CD4-positive, alpha-beta T cell treated with Interferon alpha-2 for 1 hour (primary cell): ENCODE measurements around the gene AFAP1.
"Not testable (repeated sequence)": the region's sequence is repeated elsewhere in the genome, so short reads cannot be mapped to it uniquely, and the experiment has no call there.

ENCODE experiments used
- DNase-seq, 2 donors: peaks; one replicate each; pipeline ENCODE4 v3.0.0-alpha.2; 2020 to 2022

The AFAP1 gene

DNA sequence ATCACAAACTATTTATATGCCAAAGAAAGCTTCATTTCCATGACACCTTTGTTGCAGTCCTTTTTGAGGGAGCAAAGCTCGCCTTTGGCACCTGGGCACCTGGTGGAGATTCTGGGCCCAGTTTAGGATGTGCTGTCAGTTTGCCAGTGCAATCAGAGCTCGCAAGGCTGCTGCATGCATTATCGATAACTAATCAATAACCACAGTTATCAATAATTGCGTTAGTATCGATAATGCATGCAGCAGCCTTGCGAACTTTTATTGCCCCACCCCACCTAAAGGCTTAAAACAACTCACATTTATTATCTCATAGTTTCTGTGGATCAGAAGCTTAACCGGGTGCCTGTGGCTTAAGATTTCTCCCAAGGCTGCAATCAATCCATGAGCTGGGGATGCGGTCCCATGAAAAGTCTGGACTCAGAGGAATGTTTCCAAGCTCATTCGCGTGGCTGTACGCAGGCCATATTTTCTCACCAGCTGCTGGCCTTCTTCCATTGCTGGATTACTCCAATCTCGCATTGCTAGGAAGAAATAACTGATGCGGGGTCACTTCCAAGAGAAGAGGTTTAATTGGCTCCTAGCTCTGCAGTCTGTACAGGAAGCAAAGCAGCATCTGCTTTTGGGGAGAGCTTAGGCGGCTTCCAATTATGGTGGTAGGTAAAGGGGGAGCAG is 6.2 kb upstream of the AFAP1 start:
- no peak for DNase-seq

- DNase-seq: no peak
Observed at GRCh38 chr4:7944599-7945220, 5.0 kb upstream of the AFAP1 start.

DNA sequence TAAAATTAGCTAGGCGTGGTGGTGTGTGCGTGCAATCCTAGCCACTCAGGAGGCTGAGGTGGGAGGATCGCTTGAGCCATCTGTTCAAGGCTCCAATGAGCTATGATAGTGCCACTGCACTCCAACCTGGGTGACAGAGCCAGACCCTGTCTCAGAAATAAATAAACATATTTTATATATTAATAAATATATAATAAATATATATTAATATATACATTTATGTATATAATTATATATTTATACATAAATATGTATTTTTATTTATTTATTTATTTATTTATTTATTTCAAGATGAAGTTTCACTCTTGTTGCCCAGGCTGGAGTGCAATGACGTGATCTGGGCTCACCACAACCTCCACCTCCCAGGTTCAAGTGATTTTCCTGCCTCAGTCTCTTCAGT is 4.0 kb upstream of the AFAP1 start:
- DNase-seq: not testable (repeated sequence)

DNA sequence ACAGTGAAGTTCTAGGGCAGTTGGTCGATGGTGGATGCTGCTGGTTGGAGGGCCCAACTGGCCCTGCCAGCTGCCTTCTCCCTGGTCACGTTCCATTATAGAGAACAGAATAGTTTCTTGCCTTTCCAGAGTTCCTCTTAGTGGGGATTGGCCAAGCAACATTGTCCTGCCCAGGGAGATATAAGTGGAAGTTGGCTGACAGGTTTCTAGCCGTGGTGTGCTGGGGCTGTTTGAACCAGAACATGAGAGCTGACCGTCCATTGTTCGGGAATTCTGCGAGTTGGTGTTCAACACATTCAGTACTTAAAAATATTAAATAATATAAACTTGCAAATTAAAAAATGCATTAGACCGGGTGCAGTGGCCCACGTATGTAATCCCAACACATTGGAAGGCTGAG is 3.5 kb upstream of the AFAP1 start:
- no peak for DNase-seq

- DNase-seq: no peak
Observed at GRCh38 chr4:7941965-7942496, 2.4 kb upstream of the AFAP1 start.

DNA sequence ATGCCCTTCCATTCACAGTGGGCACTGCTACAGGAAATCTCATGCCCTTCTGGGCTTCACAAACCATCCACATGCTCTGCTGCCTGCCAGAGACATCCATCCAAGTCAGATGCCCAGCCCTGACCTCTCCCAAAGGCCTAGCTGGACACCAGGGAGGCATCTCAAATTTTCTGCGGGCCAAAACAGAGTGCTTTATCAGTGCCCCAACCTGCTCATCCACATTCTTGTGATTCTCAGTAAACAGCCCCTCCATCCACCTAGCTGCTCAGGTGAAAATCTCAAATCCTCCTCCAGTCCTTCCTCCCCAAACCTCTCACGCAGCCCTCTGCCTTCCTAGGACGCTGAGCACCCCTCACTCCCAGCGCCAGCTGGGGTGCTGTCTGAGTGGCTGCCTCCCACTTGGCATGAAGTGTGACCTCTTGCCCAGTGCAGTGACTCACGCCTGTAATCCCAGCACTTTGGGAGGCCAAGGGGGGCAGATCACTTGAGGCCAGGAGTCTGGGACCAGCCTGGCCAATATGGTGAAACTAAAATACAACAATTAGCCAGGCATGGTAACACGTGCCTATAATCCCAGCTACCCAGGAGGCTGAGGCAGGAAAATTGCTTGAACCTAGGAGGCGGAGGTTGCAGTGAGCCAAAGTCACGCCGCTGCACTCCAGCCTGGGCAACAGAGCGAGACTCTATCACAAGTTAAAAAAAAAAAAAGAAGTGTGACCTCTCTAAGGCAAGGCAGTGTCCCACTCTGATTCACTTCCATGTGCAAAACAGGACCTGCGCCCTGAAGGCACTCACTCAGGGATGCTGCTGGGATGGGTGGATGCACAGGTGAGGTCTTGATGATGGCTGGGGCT is 1.7 kb upstream of the AFAP1 start:
- no peak for DNase-seq

DNA sequence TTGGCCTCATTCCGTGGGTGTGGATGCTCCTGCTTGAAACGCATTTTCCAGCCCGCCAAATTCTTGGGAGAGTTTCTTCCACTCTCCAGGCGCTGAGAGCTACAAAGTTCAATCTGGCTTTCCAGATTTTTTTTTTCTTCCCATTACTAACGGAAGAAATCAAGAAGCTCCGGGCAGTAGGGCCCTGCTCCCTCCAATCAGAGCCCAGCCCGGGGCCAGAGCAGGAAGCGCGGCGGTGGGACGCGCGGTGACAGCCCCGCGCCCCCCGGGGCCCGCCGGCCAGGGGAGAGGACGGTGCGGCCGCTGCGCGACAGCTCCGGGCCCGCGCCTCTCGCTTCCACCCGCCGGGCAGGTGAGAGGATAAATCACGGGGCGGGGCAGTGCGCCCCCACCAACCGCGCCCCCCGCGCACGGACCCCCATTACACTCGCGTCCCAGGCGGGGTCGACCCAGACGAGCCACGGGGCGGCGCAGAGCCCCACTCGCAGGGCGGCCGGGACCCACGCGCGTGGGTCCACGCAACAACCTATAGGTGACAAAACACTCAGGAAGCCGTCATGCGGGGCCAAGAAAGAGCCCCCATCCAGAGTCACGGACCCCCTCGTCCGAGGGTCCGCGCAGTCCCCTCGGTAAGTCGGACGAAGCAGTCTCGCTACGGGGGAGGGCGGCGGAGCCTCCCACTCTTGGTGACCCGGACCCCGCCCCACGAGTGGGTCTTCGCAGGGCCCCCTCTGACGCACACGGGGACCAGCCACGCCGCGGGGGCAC is 868 bp downstream of the AFAP1 start:
- DNase-seq: peak in 1 of 2 donors; percentile 46

- no peak for DNase-seq
Observed at GRCh38 chr4:7938266-7938608, 1.4 kb downstream of the AFAP1 start.

- DNase-seq: no peak
Observed at GRCh38 chr4:7937006-7937405, 2.7 kb downstream of the AFAP1 start.

DNA sequence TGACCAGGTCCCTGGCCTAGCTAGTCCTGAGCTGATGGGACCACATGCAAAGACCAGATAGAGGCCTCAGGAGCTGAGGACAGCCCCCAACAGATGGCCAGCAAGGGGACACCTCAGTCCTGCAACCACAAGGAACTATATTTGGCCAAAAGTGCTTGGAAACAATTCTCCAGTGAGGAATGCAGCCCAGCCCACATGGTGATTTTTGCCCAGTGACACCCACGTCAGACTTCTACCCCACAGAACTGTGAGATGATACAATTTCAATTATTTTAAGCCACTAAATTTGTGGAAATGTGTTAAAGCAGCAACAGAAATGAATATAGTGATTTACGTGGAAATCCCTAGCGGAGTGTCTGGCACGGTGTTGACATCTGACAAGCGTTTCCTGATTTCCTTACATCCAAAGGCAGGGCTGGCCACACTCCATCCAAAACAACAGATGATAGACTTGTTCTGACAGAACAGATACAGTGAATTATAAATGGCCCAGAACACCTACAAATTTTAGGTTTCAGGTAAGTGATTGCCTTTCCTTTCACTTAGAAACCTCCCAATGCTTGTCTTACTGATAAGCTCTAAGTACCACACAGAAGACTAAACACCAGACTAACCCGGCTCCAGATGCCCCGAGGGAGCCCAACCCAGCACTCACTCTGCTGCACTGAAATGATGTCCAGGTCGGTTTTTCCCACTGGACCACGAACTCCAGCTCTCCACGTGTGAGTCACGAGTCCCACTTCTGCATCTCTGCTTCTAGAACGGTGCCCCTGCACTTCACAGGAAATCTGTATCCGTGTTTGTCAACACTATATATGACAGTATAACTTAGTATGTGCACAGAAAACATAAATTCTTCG is 5.8 kb downstream of the AFAP1 start:
- no peak for DNase-seq

- no peak for DNase-seq
Observed at GRCh38 chr4:7932287-7932686, 7.4 kb downstream of the AFAP1 start.

DNA sequence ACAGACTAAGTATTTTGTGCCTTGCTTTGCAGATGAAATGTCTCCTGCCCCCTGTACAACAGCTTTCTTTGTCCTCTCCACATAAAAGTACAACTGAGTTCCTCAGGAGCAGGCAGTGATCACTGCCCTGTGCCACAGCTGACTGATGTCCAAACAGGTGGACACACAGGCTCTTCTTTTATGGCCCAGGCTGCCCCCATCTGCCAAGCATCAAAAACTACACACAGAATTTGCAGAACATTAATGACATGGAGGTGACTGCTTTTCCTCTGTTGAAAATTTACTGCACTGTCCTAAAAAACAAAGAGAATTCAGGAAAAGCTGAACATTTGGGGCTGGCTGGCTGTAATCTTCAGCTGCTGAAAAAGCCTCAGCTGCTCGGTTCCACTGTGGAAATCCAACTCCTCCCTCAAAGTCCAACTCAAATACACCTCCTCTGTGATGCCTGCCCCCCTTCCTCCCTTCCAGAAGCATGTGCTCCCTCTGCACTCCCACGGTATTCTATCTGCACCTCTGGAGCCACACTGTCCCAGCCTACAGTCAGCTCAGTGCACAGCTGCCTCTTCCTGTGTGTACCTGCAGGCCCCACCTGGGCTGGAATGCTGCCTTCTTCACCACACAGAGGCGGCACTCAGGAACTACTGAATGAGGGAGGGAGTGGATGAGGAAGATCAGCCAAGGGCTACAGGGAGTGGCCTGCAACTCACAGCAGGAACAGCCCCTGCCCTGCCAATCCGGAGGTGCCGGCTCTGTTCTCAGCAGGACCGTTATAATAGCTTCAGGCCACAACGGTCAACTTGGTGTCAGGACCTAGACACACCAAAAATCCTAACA is 10.3 kb downstream of the AFAP1 start:
- no peak for DNase-seq

DNA sequence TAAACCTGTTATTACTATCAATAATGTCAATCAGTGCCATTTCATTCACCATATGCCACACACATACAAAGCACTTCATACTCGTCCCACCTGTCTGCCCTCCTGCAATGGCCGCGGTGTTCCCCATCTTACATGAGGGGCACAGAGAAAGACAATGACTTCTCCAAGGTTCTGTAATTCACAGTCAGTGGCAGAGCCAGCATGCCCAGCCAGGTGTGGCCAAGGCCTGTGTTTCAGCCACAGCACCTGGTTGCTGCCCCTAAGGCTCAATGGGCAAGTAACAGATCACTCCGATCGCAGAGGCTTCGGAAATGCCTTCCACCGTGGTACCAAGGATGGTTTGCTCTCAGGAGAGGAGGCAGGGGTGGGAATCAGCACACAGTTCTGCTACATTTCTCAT is 10.9 kb downstream of the AFAP1 start:
- DNase-seq: no peak

DNA sequence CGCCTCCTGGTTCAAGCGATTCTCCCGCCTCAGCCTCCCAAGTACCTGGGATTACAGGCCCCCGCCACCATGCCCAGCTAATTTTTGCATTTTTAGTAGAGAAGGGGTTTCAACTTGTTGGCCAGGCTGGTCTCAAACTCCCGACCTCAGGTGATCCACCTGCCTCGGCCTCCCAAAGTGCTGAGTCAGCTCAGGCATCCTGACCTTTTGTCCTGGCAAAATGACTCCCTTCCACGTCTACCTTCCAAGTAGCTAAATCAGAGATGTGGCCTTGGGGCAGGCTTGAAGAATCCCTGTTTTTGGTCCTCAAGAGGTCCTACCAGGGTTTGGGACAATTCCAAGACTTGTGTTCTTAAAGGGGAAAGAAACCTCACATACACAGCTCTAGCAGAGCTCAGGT is 12.8 kb downstream of the AFAP1 start:
- no peak for DNase-seq

DNA sequence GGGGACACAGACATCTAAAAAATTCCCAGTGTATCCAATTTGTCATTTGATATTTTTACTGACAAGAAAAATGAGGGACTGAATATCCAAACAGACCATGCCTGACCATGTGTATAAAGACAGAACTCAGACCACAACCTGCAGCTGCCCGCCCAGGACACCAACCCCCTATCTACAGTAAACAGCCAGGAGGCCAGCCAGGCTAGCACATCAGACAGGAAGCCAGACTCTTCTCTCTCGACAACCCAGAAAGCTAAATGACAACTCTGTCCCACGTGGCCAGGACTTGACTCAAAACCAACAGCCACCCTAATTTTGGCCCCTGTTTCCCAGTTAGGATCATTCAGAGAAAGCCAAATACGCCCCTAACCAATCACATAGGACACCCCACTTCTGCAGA is 15.1 kb downstream of the AFAP1 start:
- no peak for DNase-seq

- DNase-seq: no peak
Observed at GRCh38 chr4:7924163-7924562, 15.5 kb downstream of the AFAP1 start.

- DNase-seq: no peak
Observed at GRCh38 chr4:7922466-7922865, 17.2 kb downstream of the AFAP1 start.

DNA sequence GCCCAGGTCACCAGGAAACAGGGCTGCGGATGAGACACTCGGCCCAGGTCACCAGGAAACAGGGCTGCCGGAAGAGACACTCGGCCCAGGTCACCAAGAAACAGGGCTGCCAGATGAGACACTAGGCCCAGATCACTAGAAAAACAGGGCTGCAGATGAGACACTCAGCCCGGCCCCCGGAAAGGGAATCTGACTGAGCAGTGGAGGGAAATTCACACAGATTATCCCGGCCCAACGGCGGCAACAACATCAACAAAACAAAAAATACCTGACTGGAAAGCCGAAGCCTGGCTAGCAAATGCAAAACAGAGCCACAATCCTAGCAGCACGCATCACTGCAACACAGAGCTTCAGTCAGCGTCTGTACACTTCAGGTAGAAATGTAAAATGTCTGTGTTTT is 20.7 kb downstream of the AFAP1 start:
- no peak for DNase-seq

DNA sequence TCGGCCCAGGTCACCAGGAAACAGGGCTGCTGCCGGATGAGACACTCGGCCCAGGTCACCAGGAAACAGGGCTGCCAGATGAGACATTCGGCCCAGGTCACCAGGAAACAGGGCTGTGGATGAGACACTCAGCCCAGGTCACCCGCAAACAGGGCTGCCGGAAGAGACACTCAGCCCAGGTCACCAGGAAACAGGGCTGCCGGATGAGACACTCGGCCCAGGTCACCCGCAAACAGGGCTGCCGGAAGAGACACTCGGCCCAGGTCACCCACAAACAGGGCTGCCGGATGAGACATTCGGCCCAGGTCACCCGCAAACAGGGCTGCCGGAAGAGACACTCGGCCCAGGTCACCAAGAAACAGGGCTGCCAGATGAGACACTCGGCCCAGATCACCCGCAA is 21.5 kb downstream of the AFAP1 start:
- DNase-seq: not testable (repeated sequence)

DNA sequence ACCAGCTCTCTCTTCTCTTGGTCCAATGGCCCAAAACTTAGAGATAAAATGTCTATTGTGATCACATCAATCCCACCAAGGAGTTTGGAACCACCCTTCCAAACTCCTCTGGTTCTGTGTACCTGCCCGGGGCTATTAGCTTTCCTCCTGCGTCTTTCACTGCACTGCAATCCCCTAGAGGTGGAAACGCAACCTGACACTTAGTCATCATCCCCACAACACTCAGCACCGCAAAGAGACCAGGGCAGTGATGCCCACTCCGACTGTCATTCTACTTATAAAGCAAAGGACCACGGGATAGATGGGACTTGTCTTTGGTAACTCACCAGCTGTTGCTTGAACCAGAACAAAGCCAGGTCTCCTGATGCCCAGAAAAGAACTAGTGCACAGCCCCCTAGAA is 22.0 kb downstream of the AFAP1 start:
- no peak for DNase-seq

DNA sequence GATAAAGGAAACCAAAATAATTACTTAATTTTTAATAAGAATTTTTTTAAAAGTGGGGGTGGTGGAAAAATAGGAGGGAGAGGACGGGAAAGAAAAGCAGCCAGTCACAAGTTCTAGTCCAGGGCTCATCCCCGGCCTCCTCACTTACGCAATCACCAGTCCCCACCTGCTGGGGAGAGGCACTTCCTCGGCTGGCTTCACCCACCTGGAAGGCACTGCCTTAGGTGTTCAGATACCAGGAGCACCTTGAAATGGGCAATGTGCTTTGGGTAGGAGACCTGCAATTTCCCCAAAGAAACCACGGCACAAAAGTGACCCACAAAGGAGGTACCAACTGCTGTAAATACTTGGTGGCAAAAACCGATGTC is 23.8 kb downstream of the AFAP1 start:
- no peak for DNase-seq
